HG02623 (cell line): Measurements from ENCODE around the gene WSCD1.

Experiments
- ATAC-seq: cut with Tn5 transposase; IDR thresholded peaks from one replicate; pipeline ENCODE4 v1.9.1; 2021; ENCODE audit warnings: moderate library complexity; ENCODE audit not compliant: unreplicated experiment

Gene WSCD1

DNA sequence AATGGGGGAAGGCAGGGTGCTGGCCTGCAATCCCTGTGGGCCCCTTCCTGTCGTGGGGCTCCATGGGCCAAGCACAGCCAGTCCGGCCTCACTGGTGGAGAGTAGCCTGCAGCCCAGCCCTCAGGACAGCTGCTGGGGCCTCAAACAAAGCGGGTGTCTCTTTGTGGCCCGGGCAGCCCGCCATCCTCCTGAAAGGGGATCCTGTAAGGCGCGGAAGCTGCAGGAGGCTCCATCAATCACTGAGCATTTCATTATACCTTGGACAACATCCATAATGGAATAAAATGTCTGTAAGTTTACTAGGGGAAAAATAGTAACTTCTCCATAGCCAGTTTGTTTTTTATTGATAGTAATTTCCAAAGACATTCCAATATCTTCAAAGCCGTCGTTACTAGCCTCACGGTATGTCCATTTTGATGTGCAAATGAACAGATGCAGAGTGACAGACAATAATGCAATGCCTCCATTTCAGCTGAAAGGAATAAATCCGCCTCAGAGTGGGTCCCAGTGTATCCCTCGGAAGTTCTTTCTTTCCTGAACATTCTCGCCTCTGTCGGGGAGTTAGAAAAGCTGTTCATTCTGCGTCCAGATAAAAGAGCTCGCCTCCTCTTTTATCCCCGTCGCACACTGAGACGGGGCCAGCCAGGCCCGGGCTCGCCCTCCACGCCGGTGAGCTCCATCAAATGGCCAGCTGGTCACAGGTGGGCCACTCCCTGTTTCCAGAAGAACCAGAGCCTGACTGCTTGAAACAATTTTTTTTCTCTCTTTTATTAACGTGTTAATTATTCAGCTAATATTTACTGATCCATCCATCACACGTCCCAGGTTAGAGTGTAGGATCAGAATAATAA lies 14.4 kb downstream of the WSCD1 start:
- no peak for ATAC-seq

DNA sequence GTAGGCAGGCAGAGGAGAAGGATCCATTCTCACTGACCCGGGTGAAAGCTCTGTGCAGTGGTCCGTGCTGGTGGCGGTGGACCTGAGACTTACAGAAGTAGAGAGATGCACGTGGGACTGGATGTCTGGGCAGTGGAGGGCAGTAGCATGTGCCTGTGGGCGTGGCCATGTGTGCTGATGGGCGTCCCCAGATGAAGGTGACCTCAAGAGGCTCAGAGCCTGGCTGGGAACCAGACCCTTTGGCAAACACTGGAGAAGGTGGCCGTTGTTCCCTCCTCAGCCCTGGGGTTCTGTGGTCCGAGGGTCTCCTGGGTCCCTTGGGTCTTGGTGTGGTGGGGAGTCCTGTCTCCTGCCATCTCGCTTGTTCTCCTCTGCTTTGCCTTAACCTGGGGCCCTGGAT lies 15.6 kb downstream of the WSCD1 start:
- ATAC-seq = no peak

DNA sequence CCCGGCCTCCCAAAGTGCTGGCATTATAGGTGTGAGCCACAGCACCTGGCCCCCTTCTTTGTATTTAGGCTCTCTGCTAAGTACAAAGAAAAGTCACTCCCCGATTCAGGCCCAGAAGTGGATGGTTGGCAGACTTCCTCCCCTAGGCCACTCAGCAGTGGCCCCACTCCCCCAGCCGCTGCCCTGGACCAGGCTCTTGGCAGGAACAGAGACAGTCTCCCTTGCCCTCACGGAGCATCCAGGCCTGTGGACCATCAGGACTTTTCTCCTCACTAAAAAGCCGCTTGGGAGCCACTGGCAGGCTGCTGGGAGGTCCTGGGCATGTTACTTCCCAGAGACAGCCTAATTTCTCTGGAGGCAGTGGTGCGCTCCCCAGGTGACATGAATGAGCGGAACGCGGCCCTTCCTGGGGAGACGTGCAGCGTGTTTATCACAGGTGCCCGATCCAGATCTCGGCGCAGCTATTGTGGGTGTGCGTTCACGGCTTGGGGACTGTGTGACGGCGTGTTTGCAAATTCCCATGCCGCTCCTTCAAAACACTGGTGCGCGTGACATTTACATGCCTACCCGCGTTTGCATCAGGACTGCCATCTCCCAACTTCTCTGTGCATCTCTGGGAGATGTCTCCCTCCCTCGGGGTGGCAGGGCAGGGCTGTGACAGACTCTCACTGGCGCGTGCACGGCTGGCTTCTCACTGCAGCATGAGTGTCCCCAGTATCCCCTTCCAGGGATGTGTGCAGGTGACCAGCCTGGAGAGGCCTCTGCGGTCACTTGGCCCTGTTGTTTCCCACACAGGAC lies 16.6 kb downstream of the WSCD1 start:
- no peak for ATAC-seq

DNA sequence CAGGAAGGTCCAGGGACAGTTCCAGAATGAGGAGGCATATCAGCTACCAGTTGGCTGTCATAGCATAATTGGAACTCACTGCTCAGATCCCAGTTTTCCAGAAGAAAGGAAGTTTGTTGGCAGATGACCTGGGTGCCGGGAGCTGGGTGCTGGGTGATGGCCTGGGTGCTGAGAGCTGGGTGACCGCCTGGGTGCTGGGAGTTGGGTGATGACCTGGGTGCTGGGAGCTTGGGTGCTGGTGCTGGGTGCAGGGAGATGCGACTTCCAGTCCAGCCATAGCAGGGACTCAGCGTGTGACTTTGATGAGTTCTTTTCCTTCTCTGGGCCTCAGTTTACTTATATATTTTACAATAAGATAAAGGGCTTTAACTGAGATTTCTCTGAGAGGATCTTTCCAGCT lies 18.0 kb downstream of the WSCD1 start:
- no peak for ATAC-seq

DNA sequence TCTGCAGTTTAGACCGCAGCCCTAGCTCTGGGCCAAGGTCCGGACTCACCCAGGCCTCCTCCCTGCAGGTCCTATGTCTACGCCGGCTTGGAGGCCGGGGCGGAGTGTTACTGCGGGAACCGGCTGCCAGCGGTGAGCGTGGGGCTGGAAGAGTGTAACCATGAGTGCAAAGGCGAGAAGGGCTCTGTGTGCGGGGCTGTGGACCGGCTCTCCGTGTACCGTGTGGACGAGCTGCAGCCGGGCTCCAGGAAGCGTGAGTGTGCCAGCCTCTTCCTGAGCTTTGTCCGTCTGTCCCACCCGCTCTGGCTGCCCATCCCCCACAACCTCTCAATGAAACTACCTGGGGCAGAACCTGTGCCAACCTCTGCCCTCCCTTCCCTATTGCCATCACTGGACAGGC lies 20.1 kb downstream of the WSCD1 start:
- no peak for ATAC-seq

DNA sequence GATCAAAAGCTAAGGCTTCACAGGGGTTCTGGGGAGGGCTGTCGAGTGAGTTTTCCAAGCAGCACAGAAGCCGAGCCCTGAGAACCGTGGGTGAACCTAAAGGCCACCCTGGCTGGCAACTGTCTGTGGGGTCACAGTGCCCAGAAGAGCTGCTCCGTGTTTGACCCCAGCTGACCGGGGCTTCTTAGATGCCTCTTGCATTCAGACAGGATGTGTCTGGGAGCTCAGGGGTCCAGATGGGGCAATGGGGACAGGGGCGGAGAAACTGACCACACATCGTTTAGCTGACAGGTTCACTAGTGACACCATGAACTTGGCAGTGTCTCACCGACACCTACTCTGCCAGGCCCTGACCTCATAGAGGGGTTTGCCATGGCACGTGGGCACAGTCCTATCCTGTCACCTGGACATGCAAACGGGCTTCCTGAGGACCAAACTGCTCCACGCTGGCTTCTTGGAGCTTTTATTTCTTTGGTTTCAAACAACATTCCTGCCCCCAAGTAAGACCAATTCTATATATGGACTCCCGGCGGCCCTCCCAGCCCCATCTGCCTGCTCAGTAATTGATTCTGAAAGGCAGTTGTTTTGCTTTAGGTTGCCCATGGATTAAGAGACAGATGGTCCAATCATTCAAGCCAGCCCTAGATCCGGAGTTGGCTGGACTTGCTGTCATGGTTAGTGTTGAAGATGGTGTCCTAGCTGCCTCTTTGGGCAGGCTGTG lies 22.2 kb downstream of the WSCD1 start:
- ATAC-seq = no peak

DNA sequence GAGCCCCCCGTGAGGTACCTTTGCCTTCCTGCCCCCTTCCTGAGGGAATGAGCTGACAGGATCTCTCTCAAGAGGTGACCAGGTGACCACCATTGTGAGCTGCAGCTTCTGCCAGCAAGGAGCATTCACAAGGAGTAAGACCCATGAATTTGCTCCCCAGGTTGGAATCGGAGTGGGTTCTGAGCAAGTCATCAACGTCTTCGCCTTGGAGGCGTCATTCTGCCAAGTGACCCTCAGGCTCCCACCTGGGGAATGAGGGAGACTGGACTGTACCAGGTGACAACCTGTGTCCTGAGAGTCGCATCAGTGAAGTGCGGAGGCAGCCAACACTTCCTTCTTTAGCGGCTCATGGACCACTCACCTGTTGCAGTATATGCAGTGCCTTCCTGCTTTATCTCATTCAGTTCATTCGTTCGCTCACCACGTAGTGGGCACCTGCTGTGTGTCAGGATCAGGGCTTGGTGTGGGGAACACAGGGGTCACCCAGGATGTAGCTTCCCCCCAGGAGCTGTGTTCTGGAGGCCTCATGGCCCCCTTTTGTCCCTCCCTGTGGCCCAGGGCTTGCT lies 22.8 kb downstream of the WSCD1 start:
- no peak for ATAC-seq

DNA sequence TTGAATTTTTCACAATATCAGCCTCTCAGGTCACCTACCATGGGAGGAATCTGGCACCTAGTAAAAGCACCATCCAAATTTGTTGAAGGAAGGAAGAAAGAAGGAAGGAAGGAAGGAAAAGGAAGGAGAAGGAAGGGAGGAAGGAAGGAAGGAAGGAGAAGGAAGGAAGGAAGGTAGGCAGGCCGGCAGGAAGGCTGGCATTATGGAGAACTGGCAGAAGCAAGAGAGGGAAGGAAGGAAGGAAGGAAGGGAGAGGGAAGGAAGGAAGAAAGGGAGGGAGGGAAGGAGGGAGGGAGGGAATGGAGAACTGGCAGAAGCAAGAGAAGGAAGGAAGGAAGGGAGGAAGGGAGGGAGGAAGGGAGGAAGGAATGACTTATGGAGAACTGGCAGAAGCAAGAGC lies 24.3 kb downstream of the WSCD1 start:
- ATAC-seq = no peak

DNA sequence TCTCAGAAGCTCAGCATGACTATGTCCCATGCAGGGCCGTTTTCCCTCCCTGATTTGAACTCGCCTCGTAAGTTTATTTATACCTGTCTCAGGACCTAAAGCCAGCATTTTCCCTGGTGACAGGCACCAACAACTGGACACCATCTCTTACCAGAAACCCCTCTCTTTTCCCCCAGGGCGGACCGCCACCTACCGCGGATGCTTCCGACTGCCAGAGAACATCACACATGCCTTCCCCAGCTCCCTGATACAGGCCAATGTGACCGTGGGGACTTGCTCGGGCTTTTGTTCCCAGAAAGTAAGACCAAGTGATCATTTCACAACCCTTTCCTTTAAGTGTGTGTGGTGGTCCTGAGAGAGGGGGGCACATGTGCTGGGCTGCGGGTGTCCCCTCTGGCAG lies 24.7 kb downstream of the WSCD1 start:
- no peak for ATAC-seq

DNA sequence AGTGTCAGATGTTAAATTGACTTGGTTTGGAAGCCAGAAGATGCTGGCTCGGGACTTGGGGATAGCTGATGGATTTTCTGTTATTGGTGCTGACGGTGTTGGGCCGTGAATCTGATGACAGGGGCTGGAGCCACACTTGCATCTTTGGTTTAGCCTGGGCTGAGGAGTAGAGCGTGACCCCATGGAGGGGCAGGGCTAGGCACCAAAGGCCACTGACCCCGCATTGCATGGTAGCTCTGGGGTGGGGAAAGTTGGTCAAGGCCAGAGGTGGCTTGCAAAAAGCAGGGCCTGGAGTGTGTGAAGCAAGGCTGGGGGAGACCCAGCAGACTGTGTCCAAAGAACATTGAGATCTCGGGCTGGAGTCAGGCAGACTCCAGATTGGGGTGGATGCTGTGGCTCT lies 25.3 kb downstream of the WSCD1 start:
- ATAC-seq = no peak

DNA sequence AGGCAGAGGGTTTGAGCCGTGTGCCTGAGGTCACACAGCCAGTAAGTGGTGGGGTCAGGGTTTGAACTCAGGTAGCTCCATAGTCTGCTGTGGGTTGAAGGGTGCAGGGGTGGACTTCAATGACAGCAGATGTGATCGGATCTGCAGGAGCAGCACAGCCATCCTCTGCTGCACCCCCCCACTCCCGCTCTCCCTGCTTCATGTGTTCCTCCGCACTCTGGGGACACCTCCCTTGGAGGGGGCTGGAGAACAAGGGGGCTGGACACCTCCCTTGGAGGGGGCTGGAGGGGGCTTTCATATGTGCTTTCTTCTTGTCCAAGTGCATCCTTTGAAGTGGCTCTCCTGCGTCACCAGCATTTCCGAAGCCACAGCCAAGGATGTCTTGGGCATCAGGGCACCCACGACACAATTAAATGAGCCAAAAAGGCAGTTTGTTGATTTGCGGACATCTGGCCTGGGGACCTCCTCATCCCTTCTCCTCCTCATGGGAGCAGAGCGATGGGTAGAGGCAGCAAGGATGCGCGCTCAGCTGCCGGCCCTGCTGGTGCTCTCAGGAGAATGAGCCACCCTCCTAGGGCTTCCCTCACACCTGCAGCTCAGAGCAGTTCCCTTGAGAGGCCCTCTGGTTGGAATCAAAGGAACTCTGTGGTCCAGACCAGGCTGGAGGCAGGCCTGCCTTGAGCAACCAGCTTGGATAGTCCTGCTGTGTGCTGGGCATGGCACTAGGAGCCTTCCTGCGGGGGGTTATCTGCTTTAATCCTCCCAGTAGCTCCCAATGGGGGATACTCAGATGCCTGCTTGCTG lies 26.2 kb downstream of the WSCD1 start:
- no peak for ATAC-seq

DNA sequence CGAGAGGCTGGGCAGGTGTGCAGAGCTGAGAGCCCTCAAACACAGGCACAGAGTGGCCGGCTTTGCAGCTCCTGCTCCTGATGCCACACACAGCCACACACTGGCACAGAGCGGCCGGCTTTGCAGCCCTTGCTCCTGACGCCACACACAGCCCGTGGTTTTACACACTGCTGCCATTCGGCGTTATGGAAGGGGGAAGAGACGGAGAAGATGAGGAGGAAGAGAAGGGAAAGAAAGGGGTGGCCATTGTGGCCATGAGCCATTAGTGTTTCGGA lies 26.8 kb downstream of the WSCD1 start:
- ATAC-seq = no peak

DNA sequence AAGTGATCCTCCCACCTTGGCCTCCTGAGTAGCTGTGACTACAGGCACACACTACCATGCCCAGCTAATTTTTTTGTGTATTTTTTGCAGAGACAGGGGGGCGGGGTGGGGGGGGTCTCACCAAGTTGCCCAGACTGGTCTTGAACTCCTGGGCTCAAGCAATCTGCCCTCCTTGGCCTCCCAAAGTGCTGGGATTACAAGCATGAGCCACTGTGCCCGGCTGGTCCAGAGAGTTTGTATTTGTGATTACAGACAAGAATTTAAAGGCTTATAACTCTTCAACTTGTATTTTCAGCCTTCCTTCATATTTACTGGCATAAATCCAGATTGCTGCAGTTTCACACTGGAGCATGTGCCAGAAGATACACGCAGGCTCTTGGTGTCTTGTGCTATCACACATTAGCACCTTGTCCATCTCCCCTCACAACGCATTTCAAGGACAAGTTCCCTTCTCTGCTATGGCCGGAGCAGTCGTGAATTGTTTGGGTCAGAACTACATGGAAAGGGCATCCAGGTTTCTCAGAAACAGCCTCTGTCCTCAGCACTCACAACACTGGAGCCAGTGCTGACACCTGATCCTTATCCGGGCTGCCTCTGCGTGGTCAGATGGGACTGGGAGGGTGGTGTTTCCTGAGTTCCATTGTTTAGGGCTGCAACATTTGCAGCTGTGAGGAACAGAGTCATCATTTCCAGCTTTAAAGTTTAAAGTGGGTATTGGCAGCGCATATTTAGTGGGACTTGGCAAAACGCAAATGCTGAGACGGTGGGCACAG lies 28.1 kb downstream of the WSCD1 start:
- ATAC-seq = no peak

DNA sequence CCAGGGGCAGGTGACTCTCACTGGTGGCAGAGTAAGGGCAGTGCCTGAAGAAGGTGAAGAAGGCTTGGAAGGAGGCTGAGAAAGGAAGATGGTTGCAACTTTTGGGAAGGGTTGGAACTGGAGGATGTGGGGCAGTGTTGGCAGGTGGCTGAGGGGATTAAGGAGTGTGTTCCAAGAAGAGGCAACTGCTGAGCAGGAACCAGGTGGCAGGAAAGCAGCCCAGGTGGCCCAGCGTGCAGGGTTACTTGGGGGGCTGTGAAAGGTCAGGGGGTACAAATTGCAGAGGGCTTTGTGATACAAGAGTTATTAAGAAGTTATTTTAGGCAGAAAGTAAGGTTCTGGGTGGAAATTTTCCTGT lies 28.6 kb downstream of the WSCD1 start:
- no peak for ATAC-seq

DNA sequence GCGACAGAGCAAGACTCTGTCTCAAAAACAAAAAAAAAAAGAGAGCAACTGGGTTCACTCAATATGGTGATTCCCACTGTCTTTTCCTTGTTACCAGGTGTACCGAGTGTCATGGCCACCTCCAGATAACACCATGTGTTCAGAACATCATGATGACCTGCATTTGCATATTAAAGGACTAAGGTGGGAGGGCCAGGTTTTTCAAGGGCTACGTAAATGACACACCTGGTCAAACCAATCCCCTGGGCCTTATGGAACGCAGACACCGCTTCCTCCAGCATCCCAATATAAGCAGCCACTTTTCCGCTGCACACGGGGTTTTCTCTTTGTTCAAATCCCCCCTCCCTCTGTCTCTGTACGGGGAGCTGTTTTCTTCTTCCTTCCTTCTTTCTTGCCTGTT lies 29.3 kb downstream of the WSCD1 start:
- no peak for ATAC-seq

DNA sequence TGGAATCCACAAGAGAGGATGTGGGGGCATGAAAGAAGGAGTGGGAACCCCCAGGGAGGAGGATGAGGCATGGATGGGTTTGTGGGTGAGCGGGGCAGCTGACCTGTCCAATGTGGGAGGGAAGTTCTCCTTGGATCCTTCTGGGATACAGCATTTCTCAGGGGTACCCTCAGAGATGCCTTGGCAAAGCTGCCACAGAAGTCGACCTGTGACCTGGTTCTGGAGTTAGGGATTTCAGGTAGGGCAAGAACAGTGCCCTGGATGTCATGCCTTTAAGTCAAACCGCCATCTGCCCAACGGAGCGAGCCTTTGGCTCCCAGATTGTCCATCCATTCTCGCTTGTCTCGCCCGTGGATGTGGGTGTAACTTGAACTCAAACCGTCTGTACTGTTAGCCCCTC lies 30.0 kb downstream of the WSCD1 start:
- ATAC-seq = no peak

DNA sequence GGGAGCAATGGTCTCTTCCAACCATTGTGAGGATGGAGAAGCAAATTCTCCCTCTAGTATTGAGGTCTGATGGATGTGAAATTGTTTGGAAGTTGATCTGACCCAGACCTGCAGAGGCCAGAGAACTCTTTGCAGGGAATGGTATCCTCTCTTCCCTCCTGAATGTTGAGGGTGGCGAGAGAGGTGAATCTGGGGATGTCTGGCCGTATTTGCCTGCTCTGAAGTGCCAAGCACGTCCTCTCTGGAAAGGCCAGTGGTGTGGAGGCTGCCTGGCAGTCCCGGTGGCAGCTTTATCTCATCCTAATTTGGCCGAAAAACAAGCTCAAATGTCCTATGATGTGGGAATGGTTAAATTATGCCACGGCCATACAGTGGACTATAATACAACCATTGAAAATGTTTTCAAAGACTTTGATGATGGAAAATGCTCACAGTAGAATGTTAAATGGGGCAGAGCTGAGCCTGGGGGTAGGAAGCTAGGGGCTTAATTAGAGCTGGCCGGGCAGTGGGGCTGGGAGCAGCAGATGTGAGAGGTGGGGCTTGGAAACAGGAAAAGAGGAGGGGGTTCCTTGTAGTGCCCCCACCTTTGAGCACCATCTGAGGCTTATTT lies 30.8 kb downstream of the WSCD1 start:
- no peak for ATAC-seq

DNA sequence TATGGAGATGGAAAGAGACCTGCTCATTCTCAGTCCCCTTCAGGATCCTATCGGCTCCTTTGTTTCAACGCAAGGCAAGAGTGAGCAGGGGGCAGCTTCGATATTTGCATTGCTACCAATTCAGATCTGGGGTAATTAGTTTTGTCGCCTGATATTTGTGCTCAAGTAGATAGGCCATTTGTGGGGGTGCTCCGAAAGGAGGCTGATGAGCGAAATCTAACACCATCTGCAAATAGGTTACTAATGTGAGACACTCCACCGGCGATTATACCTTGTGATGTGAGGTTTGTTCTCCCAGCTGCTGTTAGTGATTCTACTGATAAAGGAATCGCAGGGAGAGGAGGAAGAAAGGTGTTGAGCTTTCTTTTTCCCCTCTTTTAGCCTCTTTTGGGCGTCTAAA lies 31.5 kb downstream of the WSCD1 start:
- no peak for ATAC-seq

DNA sequence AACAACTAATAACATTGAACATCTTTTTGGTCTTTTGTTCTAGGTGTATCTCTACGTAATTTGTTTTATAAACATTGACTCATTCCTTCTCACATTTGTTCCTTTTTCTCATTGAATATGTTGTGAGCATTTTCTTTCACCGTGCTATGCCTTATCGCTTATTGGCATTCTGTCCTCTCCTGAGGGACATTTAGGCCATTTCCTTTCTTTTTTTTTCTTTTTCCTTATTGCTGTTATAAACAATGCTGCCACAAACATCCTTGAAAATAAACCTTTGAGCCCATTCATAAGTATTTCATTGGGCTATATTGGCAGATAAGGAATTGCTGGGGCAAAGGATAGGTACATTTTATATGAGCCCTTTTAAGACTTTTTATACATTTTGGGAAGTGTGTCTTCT lies 32.4 kb downstream of the WSCD1 start:
- ATAC-seq = no peak
